Neutrophil (primary cell): ENCODE results near the gene TBC1D17.

Experiments
- H3K27ac ChIP-seq: fragments of 200-600 bp; sonication (generic); 2 replicates; pipeline ENCODE4 v1.5.1; 2016; ENCODE audit warnings: mild to moderate bottlenecking, moderate library complexity
- H3K27me3 ChIP-seq: fragments of 200-600 bp; sonication (generic); 2 replicates; pipeline ENCODE4 v1.6.0; 2016; ENCODE audit warnings: mild to moderate bottlenecking
- H3K36me3 ChIP-seq: fragments of 200-600 bp; sonication (generic); 2 replicates; pipeline ENCODE4 v1.5.1; 2017
- H3K4me1 ChIP-seq, 2 experiments: fragments of 200-600 bp in 1 of 2; sonication (generic) in 1 of 2; 1 replicate in 1 of 2; 2 replicates in 1 of 2; pipeline versions ENCODE4 v1.5.1 to v1.6.1; 2013 to 2016; ENCODE audit warnings: low read depth in 1 of 2, low read length in 1 of 2, mild to moderate bottlenecking in 1 of 2, moderate library complexity in 1 of 2; ENCODE audit not compliant: control insufficient read depth in 1 of 2, insufficient read depth in 1 of 2
- H3K4me3 ChIP-seq, 2 experiments: fragments of 200-600 bp in 1 of 2; sonication (generic) in 1 of 2; 1 replicate in 1 of 2; 2 replicates in 1 of 2; pipeline ENCODE4 v1.5.1; 2013 to 2016; ENCODE audit warnings: low read depth in 1 of 2, low read length in 1 of 2, mild to moderate bottlenecking in 1 of 2, moderate library complexity in 1 of 2
- H3K9me3 ChIP-seq: fragments of 200-600 bp; sonication (generic); 2 replicates; pipeline ENCODE4 v1.5.1; 2016
- CTCF ChIP-seq: fragments of 200-600 bp; sonication (generic); IDR thresholded peaks from 2 replicates; pipeline ENCODE4 v1.5.1; 2016; ENCODE audit warnings: antibody characterized with exemption

The TBC1D17 gene

GRCh38 chr19:49870309-49870901, 7.1 kb upstream of the TBC1D17 start:
- Histone ChIP-seq H3K9me3 (no peaks in the 10 kb centered on the region), H3K36me3 (no peaks in the 10 kb centered on the region), H3K4me1 (peaks cover 42 to 44% of the 10 kb centered on the region in 2 experiments), H3K27me3 (no peaks in the 10 kb centered on the region), H3K4me3 (peak overlapping the region; percentile 79 to 87), H3K27ac (peak overlapping the region; percentile 91)
- no peak for TF ChIP-seq CTCF

GRCh38 chr19:49871349-49871985, 6.0 kb upstream of the TBC1D17 start:
- Histone ChIP-seq H3K27me3 (no peaks in the 10 kb centered on the region), H3K27ac (peak overlapping the region; percentile 29), H3K4me1 (peaks cover 38 to 39% of the 10 kb centered on the region in 2 experiments), H3K36me3 (no peaks in the 10 kb centered on the region), H3K9me3 (no peaks in the 10 kb centered on the region), H3K4me3 (no peak overlapping the region)
- no peak for TF ChIP-seq CTCF

GRCh38 chr19:49872245-49873128, 5.0 kb upstream of the TBC1D17 start:
- H3K36me3 ChIP-seq = no peaks in the 10 kb centered on the region
- H3K9me3 ChIP-seq = no peaks in the 10 kb centered on the region
- H3K27me3 ChIP-seq = no peaks in the 10 kb centered on the region
- no peak overlapping the region for H3K4me3 ChIP-seq
- H3K27ac ChIP-seq = peak overlapping the region; percentile 29
- peaks cover 32 to 33% of the 10 kb centered on the region in 2 experiments for H3K4me1 ChIP-seq
- no peak for TF ChIP-seq CTCF

- Histone ChIP-seq H3K4me3 (no peak overlapping the region), H3K27ac (no peak overlapping the region), H3K4me1 (peaks cover 27 to 32% of the 10 kb centered on the region in 2 experiments), H3K27me3 (no peaks in the 10 kb centered on the region), H3K9me3 (no peaks in the 10 kb centered on the region), H3K36me3 (no peaks in the 10 kb centered on the region)
- TF ChIP-seq CTCF = no peak
Measured at GRCh38 chr19:49873129-49873521, 4.4 kb upstream of the TBC1D17 start.

- H3K4me1 ChIP-seq = peaks cover 27 to 32% of the 10 kb centered on the region in 2 experiments
- H3K27ac ChIP-seq = no peak overlapping the region
- H3K9me3 ChIP-seq = no peaks in the 10 kb centered on the region
- H3K36me3 ChIP-seq = no peaks in the 10 kb centered on the region
- H3K4me3 ChIP-seq = no peak overlapping the region
- TF ChIP-seq CTCF = no peak
- H3K27me3 ChIP-seq = no peaks in the 10 kb centered on the region
Measured at GRCh38 chr19:49873834-49874233, 3.7 kb upstream of the TBC1D17 start.
